Measurements from ENCODE around the gene PCDHGC3. TPM values are rescaled to one million over a fixed set of nuclear protein-coding genes. Genes with fewer than 3 reads are reported as not detected.

The PCDHGC3 gene
- total and polyA plus RNA-seq, 2 of the 8 experiments (the other 6 are each of a cell fraction or from before 2014, with no cell fraction given), result 4.7 to 18.6 TPM

GRCh38 chr5:141523991-141524390, 48.2 kb downstream of the PCDHGC3 start (continued):
- no peak for TF ChIP-seq BRCA1 (IDR thresholded peaks at IDR 0.05; ENCODE audit: low read depth, low read length)
- no peak for TF ChIP-seq CEBPB (IDR thresholded peaks at IDR 0.05; ENCODE audit: low read depth, low read length)
- TF ChIP-seq SRF (IDR thresholded peaks at IDR 0.05; ENCODE audit: low read depth, low read length), result no peak
- TF ChIP-seq YY1 (IDR thresholded peaks at IDR 0.05; ENCODE audit: low read depth, low read length), result no peak
- TF ChIP-seq NRF1 (IDR thresholded peaks at IDR 0.05; ENCODE audit: low read depth, low read length), result no peak
- TF ChIP-seq USF2 (IDR thresholded peaks at IDR 0.05; ENCODE audit: low read length), result no peak
- TF ChIP-seq SIN3A (conservative IDR thresholded peaks at IDR 0.05 in 1 of 2, IDR thresholded peaks at IDR 0.05 in 1 of 2; ENCODE audit: low read depth in 1 of 2, low read length in 2 of 2), result no peak
